B cell (primary cell): ENCODE measurements around the gene KSR2. TPM values are rescaled to one million over a fixed set of nuclear protein-coding genes. Genes with fewer than 3 reads are reported as not detected.

Experiments used
- ATAC-seq: fragments of 200-7000 bp; cut with Tn5 transposase; one replicate; pipeline ENCODE4 v1.10.0; 2021; ENCODE audit warnings: low read depth, mild to moderate bottlenecking, moderate number of reproducible peaks, moderate library complexity
- CTCF ChIA-PET: fragments of 350-600 bp; sonication (Branson Sonifier 250); formaldehyde crosslinking; loops from one replicate; lab custom pipeline; 2021; ENCODE audit warnings: antibody characterized with exemption, inconsistent platforms; lab: Charles Lee
- POLR2A ChIA-PET: fragments of 350-600 bp; sonication (Branson Sonifier 250); formaldehyde crosslinking; loops from one replicate; lab custom pipeline; 2021; ENCODE audit warnings: antibody characterized with exemption; lab: Charles Lee
- DNase-seq: peaks from one replicate; pipeline ENCODE4 v3.0.0; 2013
- H2AFZ ChIP-seq: 2 replicates; pipeline ENCODE4 v1.6.1; 2012; ENCODE audit warnings: mild to moderate bottlenecking, low read depth, low read length; ENCODE audit not compliant: insufficient read depth, poor library complexity, severe bottlenecking
- H3K27ac ChIP-seq, 2 donors: 1 replicate in 1 of 2; 2 replicates in 1 of 2; pipeline ENCODE4 v1.5.1; 2012 to 2013; ENCODE audit warnings: low read length in 2 of 2, mild to moderate bottlenecking in 2 of 2, moderate library complexity in 1 of 2
- H3K27me3 ChIP-seq, 4 experiments: fragments of 200-600 bp in 1 of 4; sonication (generic) in 1 of 4; replicated peaks in 1 of 4; 1 replicate in 2 of 4; 2 replicates in 2 of 4; pipeline versions ENCODE4 v1.6.1 to v1.7.0; 2013 to 2016; ENCODE audit warnings: low read length in 3 of 4, mild to moderate bottlenecking in 2 of 4, mixed read lengths in 1 of 4, moderate library complexity in 1 of 4; ENCODE audit not compliant: insufficient read depth in 4 of 4, control insufficient read depth in 3 of 4; ENCODE audit errors: control extremely low read depth in 1 of 4
- H3K36me3 ChIP-seq, 2 experiments: replicated peaks in 1 of 2; 1 replicate in 1 of 2; 2 replicates in 1 of 2; pipeline versions ENCODE4 v1.6.1 to v1.7.1; 2013; ENCODE audit warnings: low read length in 1 of 2; ENCODE audit not compliant: insufficient read depth in 2 of 2, control insufficient read depth in 1 of 2; ENCODE audit errors: control extremely low read depth in 1 of 2, extremely low read depth in 1 of 2
- H3K4me1 ChIP-seq, 2 donors: fragments of 200-600 bp in 1 of 2; sonication (generic) in 1 of 2; 1 replicate in 1 of 2; 2 replicates in 1 of 2; pipeline versions ENCODE4 v1.5.1 to v1.6.1; 2013 to 2017; ENCODE audit warnings: low read length in 2 of 2; ENCODE audit not compliant: control insufficient read depth in 2 of 2, insufficient read depth in 2 of 2
- H3K4me2 ChIP-seq: replicated peaks from 2 replicates; pipeline ENCODE3; 2012; ENCODE audit warnings: mild to moderate bottlenecking, low read depth, low read length; ENCODE audit not compliant: poor library complexity, severe bottlenecking
- H3K4me3 ChIP-seq, 5 experiments: fragments of 200-600 bp in 1 of 5; sonication (generic) in 1 of 5; 1 replicate in 3 of 5; 2 replicates in 2 of 5; pipeline versions ENCODE4 v1.5.1 to v1.7.0; 2011 to 2016; ENCODE audit warnings: low read length in 4 of 5, mild to moderate bottlenecking in 4 of 5, low read depth in 2 of 5, control low read depth in 1 of 5, moderate library complexity in 1 of 5; ENCODE audit not compliant: insufficient read depth in 1 of 5; ENCODE audit errors: control extremely low read depth in 1 of 5, extremely low read depth in 1 of 5
- H3K79me2 ChIP-seq: fragments of 200-600 bp; sonication (generic); one replicate; pipeline ENCODE4 v1.6.0; 2016; ENCODE audit warnings: low read length; ENCODE audit not compliant: control insufficient read depth, insufficient read depth
- H3K9ac ChIP-seq: fragments of 200-600 bp; sonication (generic); 2 replicates; pipeline ENCODE4 v1.6.1; 2017; ENCODE audit warnings: mild to moderate bottlenecking, low read length, moderate library complexity
- H3K9me3 ChIP-seq, 3 donors: one replicate each; pipeline versions ENCODE4 v1.6.1 to v1.7.1; 2013; ENCODE audit warnings: low read length in 2 of 3; ENCODE audit not compliant: control insufficient read depth in 2 of 3, insufficient read depth in 1 of 3; ENCODE audit errors: control extremely low read depth in 1 of 3
- H4K20me1 ChIP-seq: 2 replicates; pipeline ENCODE4 v1.6.0; 2012; ENCODE audit warnings: mild to moderate bottlenecking, low read length; ENCODE audit not compliant: insufficient read depth, control insufficient read depth, poor library complexity, severe bottlenecking
- H3K27ac Mint-ChIP-seq: one replicate; pipeline ENCODE4 v1.8.0; 2021; ENCODE audit warnings: mixed read lengths
- H3K27me3 Mint-ChIP-seq: one replicate; pipeline ENCODE4 v1.8.0; 2021; ENCODE audit warnings: mixed read lengths
- H3K4me1 Mint-ChIP-seq: one replicate; pipeline ENCODE4 v1.8.0; 2021; ENCODE audit warnings: mixed read lengths
- H3K4me3 Mint-ChIP-seq: one replicate; pipeline ENCODE4 v1.8.0; 2021; ENCODE audit warnings: mixed read lengths
- H3K9me3 Mint-ChIP-seq: one replicate; pipeline ENCODE4 v1.8.0; 2022; ENCODE audit warnings: mixed read lengths; ENCODE audit not compliant: insufficient read depth
- EZH2 ChIP-seq: IDR thresholded peaks from 2 replicates; pipeline ENCODE4 v1.6.1; 2012; ENCODE audit warnings: borderline replicate concordance, low read depth, mild to moderate bottlenecking, moderate library complexity, low read length; ENCODE audit not compliant: insufficient read depth, poor library complexity, severe bottlenecking
- WGBS: methylation state at CpG from one replicate; pipeline ENCODE4 v1.1.5; 2013; ENCODE audit warnings: missing lambda C conversion rate; ENCODE audit not compliant: insufficient coverage; 5-methylcytosine and 5-hydroxymethylcytosine counted together
- intact Hi-C: fragments of 100-400 bp; cut with micrococcal nuclease; formaldehyde crosslinking; loops from one replicate; pipeline ENCODE4 v1.10.0; 2022
- polyA plus RNA-seq: library from polyadenylated mRNA; depleted of rRNA; stranded (reverse); fragments of >200 nt; gene quantifications from 2 replicates; pipeline ENCODE4 v1.2.3, GENCODE V29; 2012
- total RNA-seq, 2 donors: library from RNA; stranded (reverse); fragments of 120-200 nt in 1 of 2; gene quantifications; 1 replicate in 1 of 2; 2 replicates in 1 of 2; pipeline versions ENCODE4 v1.2.3 to v1.2.4, GENCODE V29; 2013 to 2022
- TF ChIP-seq, protein P1 (sequence below): fragments of 200-600 bp; IDR thresholded peaks from one replicate; pipeline ENCODE4 v1.8.0; 2022; ENCODE audit warnings: antibody characterized with exemption, mild to moderate bottlenecking

KSR2 gene
- total and polyA plus RNA-seq, 2 donors (not counting 1 experiment from before 2014, with no cell fraction given): not detected

GRCh38 chr12:117854339-117855012 is 114.3 kb downstream of the KSR2 start:
- peaks cover 4% of the 10 kb centered on the region for H3K9me3 Mint-ChIP-seq
- no peak overlapping the region for H3K9ac ChIP-seq
- H3K9me3 ChIP-seq: peaks cover 0 to 13% (median 5%) of the 10 kb centered on the region in 3 donors
- intact Hi-C loops: loop anchor here (5.0 kb wide), 1 partner anchor 642 kb away; no protein-coding TSS in a partner anchor
- no peak overlapping the region for H3K4me2 ChIP-seq
- H3K27me3 Mint-ChIP-seq: peaks cover 7% of the 10 kb centered on the region
- POLR2A ChIA-PET: interaction anchor here (0.7 kb wide), 1 partner anchor 20 kb away, joined by 3 read pairs; no protein-coding TSS in a partner anchor
- no peaks in the 10 kb centered on the region for H3K4me1 Mint-ChIP-seq
- H3K4me1 ChIP-seq: no peaks in the 10 kb centered on the region
- no peaks in the 10 kb centered on the region for H4K20me1 ChIP-seq
- CTCF ChIA-PET: interaction anchor here (2.9 kb wide), 1 partner anchor 17 kb away, joined by 9 read pairs; no protein-coding TSS in a partner anchor
- no peak overlapping the region for H3K27ac ChIP-seq
- H2AFZ ChIP-seq: no peak overlapping the region
- no peaks in the 10 kb centered on the region for H3K36me3 ChIP-seq
- TF ChIP-seq, protein P1, sequence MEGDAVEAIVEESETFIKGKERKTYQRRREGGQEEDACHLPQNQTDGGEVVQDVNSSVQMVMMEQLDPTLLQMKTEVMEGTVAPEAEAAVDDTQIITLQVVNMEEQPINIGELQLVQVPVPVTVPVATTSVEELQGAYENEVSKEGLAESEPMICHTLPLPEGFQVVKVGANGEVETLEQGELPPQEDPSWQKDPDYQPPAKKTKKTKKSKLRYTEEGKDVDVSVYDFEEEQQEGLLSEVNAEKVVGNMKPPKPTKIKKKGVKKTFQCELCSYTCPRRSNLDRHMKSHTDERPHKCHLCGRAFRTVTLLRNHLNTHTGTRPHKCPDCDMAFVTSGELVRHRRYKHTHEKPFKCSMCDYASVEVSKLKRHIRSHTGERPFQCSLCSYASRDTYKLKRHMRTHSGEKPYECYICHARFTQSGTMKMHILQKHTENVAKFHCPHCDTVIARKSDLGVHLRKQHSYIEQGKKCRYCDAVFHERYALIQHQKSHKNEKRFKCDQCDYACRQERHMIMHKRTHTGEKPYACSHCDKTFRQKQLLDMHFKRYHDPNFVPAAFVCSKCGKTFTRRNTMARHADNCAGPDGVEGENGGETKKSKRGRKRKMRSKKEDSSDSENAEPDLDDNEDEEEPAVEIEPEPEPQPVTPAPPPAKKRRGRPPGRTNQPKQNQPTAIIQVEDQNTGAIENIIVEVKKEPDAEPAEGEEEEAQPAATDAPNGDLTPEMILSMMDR: peak; percentile 59
- TF ChIP-seq EZH2: no peak
- H3K79me2 ChIP-seq: no peaks in the 10 kb centered on the region
- DNase-seq (peak; percentile 30), ATAC-seq (no peak)
- H3K4me3 ChIP-seq: no peak overlapping the region
- 60% methylated on average over 6 of the region's 6 CpGs for WGBS
- no peak overlapping the region for H3K27ac Mint-ChIP-seq
- no peaks in the 10 kb centered on the region for H3K27me3 ChIP-seq
- H3K4me3 Mint-ChIP-seq: no peak overlapping the region

- no peak for ATAC-seq
- TF ChIP-seq, protein P1: no peak
- TF ChIP-seq EZH2: no peak
- Histone ChIP-seq H3K4me3 (no peak overlapping the region), H2AFZ (no peak overlapping the region), H3K4me1 (no peaks in the 10 kb centered on the region), H3K36me3 (no peaks in the 10 kb centered on the region), H3K9ac (no peak overlapping the region), H3K27ac (no peak overlapping the region), H4K20me1 (no peaks in the 10 kb centered on the region), H3K79me2 (no peaks in the 10 kb centered on the region), H3K27me3 (no peaks in the 10 kb centered on the region), H3K4me2 (no peak overlapping the region), H3K9me3 (peaks cover 0 to 13% (median 5%) of the 10 kb centered on the region in 3 donors)
- CTCF ChIA-PET: interaction anchor here (0.7 to 2.9 kb wide), 2 partner anchors 16 to 1991 kb away, joined by 3 to 9 read pairs; no protein-coding TSS in a partner anchor
- Mint-ChIP-seq H3K4me3 (no peak overlapping the region), H3K27ac (no peak overlapping the region), H3K4me1 (no peaks in the 10 kb centered on the region), H3K9me3 (peaks cover 4% of the 10 kb centered on the region), H3K27me3 (peaks cover 11% of the 10 kb centered on the region)
- WGBS: 50% methylated on average over 1 of the region's 1 CpG
- intact Hi-C loops: no loop called here
- POLR2A ChIA-PET: no interaction called here
- DNase-seq: no peak
Observed at GRCh38 chr12:117853600-117853999, 115.2 kb downstream of the KSR2 start.
